Anterior cingulate cortex (tissue), 58 donors: ENCODE results near the gene CLEC2L.
"Not testable (repeated sequence)": the region's sequence is repeated elsewhere in the genome, so short reads cannot be mapped to it uniquely, and the experiment has no call there.

Experiments used
- DNase-seq, 58 donors: peaks; one replicate each; lab custom pipeline; 2025; lab: John Stamatoyannopoulos, UW

Gene CLEC2L

GRCh38 chr7:139548302-139549028 lies 25.0 kb downstream of the CLEC2L start:
- no peak for DNase-seq

- not testable (repeated sequence) for DNase-seq
Observed at GRCh38 chr7:139553991-139554700, 30.7 kb downstream of the CLEC2L start.

GRCh38 chr7:139557857-139558581 lies 34.5 kb downstream of the CLEC2L start:
- DNase-seq: no peak

GRCh38 chr7:139559364-139560105 lies 36.0 kb downstream of the CLEC2L start:
- no peak for DNase-seq

- no peak for DNase-seq
Observed at GRCh38 chr7:139560199-139560598, 36.7 kb downstream of the CLEC2L start.

GRCh38 chr7:139560678-139561077 lies 37.2 kb downstream of the CLEC2L start:
- DNase-seq: no peak

GRCh38 chr7:139562491-139562890 lies 39.0 kb downstream of the CLEC2L start:
- no peak for DNase-seq

GRCh38 chr7:139562961-139563565 lies 39.6 kb downstream of the CLEC2L start:
- no peak for DNase-seq

GRCh38 chr7:139563856-139564255 lies 40.4 kb downstream of the CLEC2L start:
- DNase-seq: no peak

GRCh38 chr7:139566075-139566474 lies 42.6 kb downstream of the CLEC2L start:
- DNase-seq: no peak

- DNase-seq: no peak
Observed at GRCh38 chr7:139566736-139567646, 43.5 kb downstream of the CLEC2L start.

- no peak for DNase-seq
Observed at GRCh38 chr7:139567647-139568345, 44.3 kb downstream of the CLEC2L start.

- no peak for DNase-seq
Observed at GRCh38 chr7:139568346-139568675, 44.8 kb downstream of the CLEC2L start.

- DNase-seq: no peak
Observed at GRCh38 chr7:139568813-139569490, 45.5 kb downstream of the CLEC2L start.

GRCh38 chr7:139570119-139570518 lies 46.6 kb downstream of the CLEC2L start:
- DNase-seq: peak in 52 of 58 donors; percentile 7 to 87 (median 52)

- DNase-seq: no peak
Observed at GRCh38 chr7:139570626-139571025, 47.1 kb downstream of the CLEC2L start.

GRCh38 chr7:139571190-139571589 lies 47.7 kb downstream of the CLEC2L start:
- no peak for DNase-seq

GRCh38 chr7:139571651-139572050 lies 48.2 kb downstream of the CLEC2L start:
- DNase-seq: no peak
